ENCODE results near the gene SRI.

GRCh38 chr7:88202278-88202677, 17.6 kb downstream of the SRI start:
- TF ChIP-seq CTCF (IDR thresholded peaks at IDR 0.05) (no peak), POLR2A (IDR thresholded peaks at IDR 0.05) (no peak)

All from uterus (tissue), 2 donors.